C4-2B (cell line): ENCODE results near the gene SUOX.
"Not testable (repeated sequence)": the region's sequence is repeated elsewhere in the genome, so short reads cannot be mapped to it uniquely, and the experiment has no call there.

ENCODE experiments used
- H3K27ac ChIP-seq: fragments of 450-650 bp; 2 replicates; pipeline ENCODE4 v1.5.1; 2017
- ZFX ChIP-seq: fragments of 450-650 bp; IDR thresholded peaks from 2 replicates; pipeline ENCODE4 v1.6.1; 2017
- TF ChIP-seq, protein P1 (sequence below): fragments of 450-650 bp; conservative IDR thresholded peaks from 2 replicates; pipeline ENCODE4 v1.5.1; 2017; ENCODE audit warnings: mild to moderate bottlenecking

SUOX gene

DNA sequence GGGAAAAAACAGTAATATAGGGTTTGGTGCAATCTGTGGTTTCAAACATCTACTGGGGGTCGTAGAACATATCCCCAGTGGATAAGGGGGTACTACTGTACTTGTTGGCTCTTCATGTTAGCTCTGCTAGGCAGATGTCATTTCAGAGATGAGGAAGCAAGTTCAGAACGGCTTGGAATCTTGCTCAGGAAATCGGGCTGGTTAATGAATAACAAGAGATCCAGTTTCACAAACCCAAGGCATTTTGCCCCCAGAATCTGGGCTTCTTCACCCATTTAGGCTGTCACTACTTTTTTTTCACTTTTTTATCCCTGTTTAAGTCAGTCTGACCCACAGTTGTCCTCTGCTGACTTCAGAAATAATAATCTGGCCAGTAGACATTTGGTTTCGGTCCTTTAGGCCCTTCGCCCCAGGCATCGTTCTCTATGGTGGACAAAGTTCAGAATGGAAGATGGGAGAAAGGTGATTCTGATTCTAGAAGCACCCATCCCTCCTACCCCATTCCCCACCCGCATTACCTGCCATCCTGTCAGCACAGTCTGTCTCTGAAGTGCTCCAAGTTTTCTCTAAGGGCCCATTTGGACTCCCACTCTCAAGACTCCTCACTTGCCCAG, 4.5 kb downstream of the SUOX start:
- TF ChIP-seq, protein P1, sequence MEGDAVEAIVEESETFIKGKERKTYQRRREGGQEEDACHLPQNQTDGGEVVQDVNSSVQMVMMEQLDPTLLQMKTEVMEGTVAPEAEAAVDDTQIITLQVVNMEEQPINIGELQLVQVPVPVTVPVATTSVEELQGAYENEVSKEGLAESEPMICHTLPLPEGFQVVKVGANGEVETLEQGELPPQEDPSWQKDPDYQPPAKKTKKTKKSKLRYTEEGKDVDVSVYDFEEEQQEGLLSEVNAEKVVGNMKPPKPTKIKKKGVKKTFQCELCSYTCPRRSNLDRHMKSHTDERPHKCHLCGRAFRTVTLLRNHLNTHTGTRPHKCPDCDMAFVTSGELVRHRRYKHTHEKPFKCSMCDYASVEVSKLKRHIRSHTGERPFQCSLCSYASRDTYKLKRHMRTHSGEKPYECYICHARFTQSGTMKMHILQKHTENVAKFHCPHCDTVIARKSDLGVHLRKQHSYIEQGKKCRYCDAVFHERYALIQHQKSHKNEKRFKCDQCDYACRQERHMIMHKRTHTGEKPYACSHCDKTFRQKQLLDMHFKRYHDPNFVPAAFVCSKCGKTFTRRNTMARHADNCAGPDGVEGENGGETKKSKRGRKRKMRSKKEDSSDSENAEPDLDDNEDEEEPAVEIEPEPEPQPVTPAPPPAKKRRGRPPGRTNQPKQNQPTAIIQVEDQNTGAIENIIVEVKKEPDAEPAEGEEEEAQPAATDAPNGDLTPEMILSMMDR = no peak
- no peak for TF ChIP-seq ZFX
- H3K27ac ChIP-seq = no peak overlapping the region

DNA sequence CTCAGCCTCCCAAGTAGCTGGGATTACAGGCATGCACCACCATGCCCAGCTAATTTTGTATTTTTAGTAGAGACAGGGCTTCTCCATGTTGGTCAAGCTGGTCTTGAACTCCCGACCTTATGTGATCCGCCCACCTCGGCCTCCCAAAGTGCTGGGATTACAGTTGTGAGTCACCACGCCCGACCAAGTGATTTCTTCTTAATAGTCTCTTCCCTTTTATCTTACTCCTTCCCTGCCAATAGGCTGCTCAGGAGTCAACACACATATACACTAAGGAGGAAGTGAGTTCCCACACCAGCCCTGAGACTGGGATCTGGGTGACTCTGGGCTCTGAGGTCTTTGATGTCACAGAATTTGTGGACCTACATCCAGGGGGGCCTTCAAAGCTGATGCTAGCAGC, 6.3 kb downstream of the SUOX start:
- not testable (repeated sequence) for H3K27ac ChIP-seq

DNA sequence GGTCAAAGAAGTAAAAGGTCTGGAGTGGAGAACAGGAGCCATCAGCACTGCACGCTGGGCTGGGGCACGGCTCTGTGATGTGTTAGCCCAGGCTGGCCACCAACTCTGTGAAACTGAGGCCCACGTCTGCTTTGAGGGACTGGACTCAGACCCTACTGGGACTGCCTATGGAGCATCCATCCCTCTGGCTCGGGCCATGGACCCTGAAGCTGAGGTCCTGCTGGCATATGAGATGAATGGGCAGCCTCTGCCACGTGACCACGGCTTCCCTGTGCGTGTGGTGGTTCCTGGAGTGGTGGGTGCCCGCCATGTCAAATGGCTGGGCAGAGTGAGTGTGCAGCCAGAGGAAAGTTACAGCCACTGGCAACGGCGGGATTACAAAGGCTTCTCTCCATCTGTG, 7.1 kb downstream of the SUOX start:
- no peak overlapping the region for H3K27ac ChIP-seq
- TF ChIP-seq ZFX = no peak
- TF ChIP-seq, protein P1 = no peak

DNA sequence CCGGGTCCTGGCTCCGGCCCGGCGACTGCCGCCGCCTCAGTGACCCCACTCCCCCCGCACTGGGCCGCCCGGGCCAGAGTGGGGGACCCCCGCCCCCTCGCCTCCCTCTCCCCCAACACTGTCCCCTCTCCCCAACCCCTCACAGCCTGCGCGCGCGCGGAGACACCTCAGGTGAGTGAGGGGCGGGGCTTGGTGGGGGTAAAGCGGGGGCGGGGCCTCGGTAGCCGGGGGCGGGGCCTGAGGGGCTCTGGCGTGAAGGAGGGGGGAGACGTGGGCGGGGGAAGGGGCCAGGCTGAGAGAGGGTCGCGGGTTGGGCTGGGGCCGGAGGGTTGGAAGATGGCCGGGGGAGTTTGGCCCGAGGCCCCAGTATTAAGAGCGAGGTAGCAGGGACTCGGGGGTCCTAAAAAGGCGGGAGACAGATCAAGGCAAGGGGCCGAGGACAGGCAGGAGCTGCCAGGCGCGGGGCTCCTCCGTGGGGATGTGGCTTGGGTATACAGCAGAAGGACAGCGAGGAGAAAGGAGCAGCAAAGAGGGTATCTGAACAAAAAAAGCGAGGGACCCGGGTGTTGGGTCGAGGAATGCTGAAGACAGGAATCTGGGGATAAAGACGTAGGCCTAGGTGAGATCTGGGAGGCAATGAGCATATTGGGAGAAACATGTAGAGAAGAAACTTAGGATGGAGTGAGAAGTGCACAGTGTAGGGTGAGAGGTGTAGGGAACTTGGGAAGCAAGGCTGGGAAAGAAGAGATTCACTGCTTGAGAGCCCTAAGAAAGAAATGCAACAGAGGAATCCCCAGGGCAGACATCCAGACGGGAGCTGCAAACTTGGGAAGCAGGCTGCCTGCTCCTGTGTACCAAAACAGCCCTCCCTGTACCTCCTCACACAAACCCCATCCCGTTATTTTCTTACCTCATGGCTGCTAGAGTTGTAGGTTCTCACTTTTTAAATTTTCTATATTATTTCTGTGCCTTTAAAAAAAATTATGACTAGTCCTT, 10.8 kb downstream of the SUOX start:
- TF ChIP-seq ZFX = no peak
- TF ChIP-seq, protein P1 = no peak
- peak overlapping the region; percentile 71 for H3K27ac ChIP-seq

DNA sequence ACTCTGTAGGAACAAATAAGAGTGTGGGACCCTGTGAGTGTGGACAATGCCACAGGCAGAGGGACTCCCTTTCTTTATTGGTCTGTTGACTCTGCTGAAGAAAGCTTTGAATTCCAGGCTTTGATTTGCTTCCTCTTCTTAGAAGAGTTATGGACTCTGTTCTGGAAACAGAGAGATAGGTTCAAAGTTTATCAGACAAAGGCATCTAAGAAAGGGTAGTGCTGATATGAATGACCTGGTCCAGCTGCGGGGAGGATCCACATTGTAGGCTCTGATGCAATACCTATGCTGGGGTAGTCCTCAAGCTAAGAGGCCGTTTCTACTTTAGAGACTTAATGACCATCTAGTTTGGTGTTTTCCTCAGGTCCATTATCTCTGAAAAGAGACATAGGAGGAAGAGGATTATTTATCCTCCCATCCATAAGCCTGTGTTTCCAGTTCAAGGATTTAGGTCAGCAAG, 13.1 kb downstream of the SUOX start:
- no peak for TF ChIP-seq ZFX
- TF ChIP-seq, protein P1 = no peak

DNA sequence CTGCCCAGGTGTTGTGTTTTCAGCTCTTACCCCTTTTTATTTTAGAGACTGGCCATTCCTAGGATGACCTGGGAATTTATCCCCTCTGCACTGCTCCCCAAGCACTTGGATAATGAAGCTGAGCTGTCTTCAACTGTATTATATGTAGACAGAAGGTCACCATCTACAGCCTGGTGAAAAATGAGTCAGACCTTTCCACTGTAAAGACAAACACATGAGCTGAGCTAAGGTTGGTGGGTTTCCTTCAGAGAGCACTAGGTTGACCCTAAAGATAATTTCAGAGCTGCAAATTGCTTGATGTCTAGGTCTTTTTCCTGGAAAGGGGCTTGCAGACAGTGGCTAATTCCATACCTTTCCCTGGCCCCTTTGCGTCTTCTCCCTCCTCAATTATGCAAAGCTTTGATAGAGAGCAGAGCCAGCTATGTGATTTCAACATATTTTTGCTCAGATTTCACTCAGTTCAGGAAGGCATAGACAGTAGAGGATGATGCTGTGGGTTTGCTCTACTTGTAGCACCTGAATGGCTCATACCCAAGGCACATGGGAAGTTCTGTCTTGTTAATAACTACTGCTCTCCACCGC, 14.5 kb downstream of the SUOX start:
- H3K27ac ChIP-seq = no peak overlapping the region
- no peak for TF ChIP-seq ZFX
- TF ChIP-seq, protein P1 = no peak

More for the DNA sequence above, 13.1 kb downstream of the SUOX start:
- no peak overlapping the region for H3K27ac ChIP-seq

DNA sequence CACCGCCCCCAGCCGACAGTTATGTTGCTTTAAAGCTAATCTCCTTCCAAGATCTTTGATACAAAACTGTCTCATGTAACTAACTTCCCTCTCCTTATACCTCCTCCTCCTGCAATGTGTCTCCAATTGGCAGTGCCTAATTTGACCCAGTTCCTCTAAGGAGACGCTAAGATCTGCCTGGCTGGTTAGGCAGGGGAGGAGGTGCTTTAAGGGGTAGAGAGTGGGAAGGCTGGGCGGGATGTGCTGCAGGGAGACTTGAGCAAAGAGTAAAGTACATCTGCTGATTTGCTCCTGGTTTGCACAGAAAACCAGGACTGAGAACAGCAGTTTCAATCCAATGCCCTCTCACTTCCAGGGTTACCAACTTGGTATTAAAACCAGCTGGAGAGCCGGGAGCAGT, 16.4 kb downstream of the SUOX start:
- H3K27ac ChIP-seq = peak overlapping the region; percentile 13; the same call in 1 of the 2 replicates
- TF ChIP-seq, protein P1 = no peak
- no peak for TF ChIP-seq ZFX
